BJ (cell line): ENCODE results near the gene SF3B3. TPM values are rescaled to one million over a fixed set of nuclear protein-coding genes. Genes with fewer than 3 reads are reported as not detected.

ENCODE experiments used
- CTCF ChIA-PET: fragments of 350-600 bp; formaldehyde crosslinking; extraction: SDS; loops from one replicate; lab custom pipeline; 2021; ENCODE audit warnings: antibody characterized with exemption, inconsistent platforms; lab: Yijun Ruan, JAX
- POLR2A ChIA-PET: fragments of 300-600 bp; sonication (Branson Sonifier 250); formaldehyde crosslinking; extraction: SDS; loops from one replicate; lab custom pipeline; 2021; ENCODE audit warnings: antibody characterized with exemption; lab: Charles Lee
- DNase-seq: peaks from one replicate; pipeline ENCODE4 v3.0.0-alpha.2; 2011; ENCODE audit warnings: low read depth
- H3K27me3 ChIP-seq: 2 replicates; pipeline ENCODE4 v1.6.0; 2011; ENCODE audit warnings: low read length; ENCODE audit not compliant: control insufficient read depth, insufficient read depth
- H3K36me3 ChIP-seq: 2 replicates; pipeline ENCODE4 v1.5.1; 2011; ENCODE audit warnings: low read length; ENCODE audit not compliant: control insufficient read depth, insufficient read depth
- H3K4me3 ChIP-seq: 2 replicates; pipeline ENCODE4 v1.5.1; 2011; ENCODE audit warnings: low read depth, mild to moderate bottlenecking, control low read depth, low read length
- polyA plus RNA-seq: library from polyadenylated mRNA; depleted of rRNA; stranded (reverse); fragments of >200 nt; gene quantifications from 2 replicates; pipeline ENCODE4 v1.2.3, GENCODE V29; 2011
- TF ChIP-seq, protein P1 (sequence below): IDR thresholded peaks from 2 replicates; pipeline ENCODE4 v1.5.1; 2011; ENCODE audit warnings: low read depth, mild to moderate bottlenecking, control low read depth, inconsistent platforms, low read length, moderate library complexity; ENCODE audit not compliant: insufficient read depth

The SF3B3 gene
- polyA plus RNA-seq, 1 experiment: 89.5 TPM

DNA sequence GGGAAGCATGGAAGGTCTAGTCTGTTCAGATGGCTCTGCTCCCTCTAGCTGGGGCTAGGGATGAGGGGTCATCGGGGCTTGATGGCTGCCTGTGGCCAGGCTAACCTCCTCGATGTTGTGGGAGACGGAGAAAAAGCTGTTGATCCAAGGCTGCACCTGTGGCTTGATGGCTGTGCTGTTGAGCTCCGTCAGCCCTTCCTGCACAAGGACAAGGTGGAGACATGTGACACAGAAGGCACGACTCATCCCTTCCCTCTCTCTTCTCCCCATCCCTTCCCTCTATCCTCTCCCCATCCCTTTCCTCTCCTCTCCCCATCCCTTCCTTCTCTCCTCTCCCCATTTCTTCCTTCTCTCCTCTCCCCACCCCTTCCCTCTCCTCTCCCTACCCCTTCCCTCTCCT lies 41.0 kb upstream of the SF3B3 start:
- no peak for DNase-seq
- POLR2A ChIA-PET: no interaction called here
- CTCF ChIA-PET: no interaction called here

GRCh38 chr16:70483426-70483825 lies 40.2 kb upstream of the SF3B3 start:
- Histone ChIP-seq H3K4me3 (no peak overlapping the region), H3K27me3 (no peaks in the 10 kb centered on the region), H3K36me3 (peaks cover 23% of the 10 kb centered on the region)
- ChIA-PET CTCF (interaction anchor here (0.7 to 1.5 kb wide), 2 partner anchors 8 to 26 kb away, joined by 3 read pairs; no protein-coding TSS in a partner anchor), POLR2A (no interaction called here)
- no peak for DNase-seq
- TF ChIP-seq, protein P1, sequence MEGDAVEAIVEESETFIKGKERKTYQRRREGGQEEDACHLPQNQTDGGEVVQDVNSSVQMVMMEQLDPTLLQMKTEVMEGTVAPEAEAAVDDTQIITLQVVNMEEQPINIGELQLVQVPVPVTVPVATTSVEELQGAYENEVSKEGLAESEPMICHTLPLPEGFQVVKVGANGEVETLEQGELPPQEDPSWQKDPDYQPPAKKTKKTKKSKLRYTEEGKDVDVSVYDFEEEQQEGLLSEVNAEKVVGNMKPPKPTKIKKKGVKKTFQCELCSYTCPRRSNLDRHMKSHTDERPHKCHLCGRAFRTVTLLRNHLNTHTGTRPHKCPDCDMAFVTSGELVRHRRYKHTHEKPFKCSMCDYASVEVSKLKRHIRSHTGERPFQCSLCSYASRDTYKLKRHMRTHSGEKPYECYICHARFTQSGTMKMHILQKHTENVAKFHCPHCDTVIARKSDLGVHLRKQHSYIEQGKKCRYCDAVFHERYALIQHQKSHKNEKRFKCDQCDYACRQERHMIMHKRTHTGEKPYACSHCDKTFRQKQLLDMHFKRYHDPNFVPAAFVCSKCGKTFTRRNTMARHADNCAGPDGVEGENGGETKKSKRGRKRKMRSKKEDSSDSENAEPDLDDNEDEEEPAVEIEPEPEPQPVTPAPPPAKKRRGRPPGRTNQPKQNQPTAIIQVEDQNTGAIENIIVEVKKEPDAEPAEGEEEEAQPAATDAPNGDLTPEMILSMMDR: no peak

More for the DNA sequence above, 41.0 kb upstream of the SF3B3 start:
- TF ChIP-seq, protein P1: no peak
- no peak overlapping the region for H3K4me3 ChIP-seq
- peaks cover 26% of the 10 kb centered on the region for H3K36me3 ChIP-seq
- H3K27me3 ChIP-seq: no peaks in the 10 kb centered on the region

DNA sequence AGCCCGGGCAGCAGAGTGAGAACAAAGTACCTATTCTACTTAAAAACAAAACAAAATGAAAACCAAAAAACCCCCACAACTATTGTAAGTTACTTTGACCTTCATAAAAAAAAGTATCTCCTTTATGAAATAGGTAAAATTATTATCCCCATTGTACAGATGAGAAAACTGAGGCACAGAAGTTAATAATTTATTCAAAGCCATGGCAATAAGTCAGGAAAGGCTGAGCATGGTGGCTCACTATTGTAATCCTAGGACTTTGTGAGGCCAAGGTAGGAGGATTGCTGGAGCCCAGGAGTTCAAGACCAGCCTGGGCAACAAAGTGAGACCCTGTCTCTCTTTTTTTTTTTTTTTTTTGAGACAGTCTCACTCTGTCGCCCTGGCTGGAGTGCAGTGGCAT lies 38.7 kb upstream of the SF3B3 start:
- no peak for DNase-seq
- ChIA-PET CTCF (interaction anchor here (1.2 kb wide), 1 partner anchor 92 kb away, joined by 3 read pairs; no protein-coding TSS in a partner anchor), POLR2A (no interaction called here)
- Histone ChIP-seq H3K4me3 (no peak overlapping the region), H3K27me3 (no peaks in the 10 kb centered on the region), H3K36me3 (peaks cover 18% of the 10 kb centered on the region)
- TF ChIP-seq, protein P1: no peak

- POLR2A ChIA-PET: no interaction called here
- no peaks in the 10 kb centered on the region for H3K27me3 ChIP-seq
These were observed 33.4 kb upstream of the SF3B3 start for GRCh38 chr16:70490261-70490660.

DNA sequence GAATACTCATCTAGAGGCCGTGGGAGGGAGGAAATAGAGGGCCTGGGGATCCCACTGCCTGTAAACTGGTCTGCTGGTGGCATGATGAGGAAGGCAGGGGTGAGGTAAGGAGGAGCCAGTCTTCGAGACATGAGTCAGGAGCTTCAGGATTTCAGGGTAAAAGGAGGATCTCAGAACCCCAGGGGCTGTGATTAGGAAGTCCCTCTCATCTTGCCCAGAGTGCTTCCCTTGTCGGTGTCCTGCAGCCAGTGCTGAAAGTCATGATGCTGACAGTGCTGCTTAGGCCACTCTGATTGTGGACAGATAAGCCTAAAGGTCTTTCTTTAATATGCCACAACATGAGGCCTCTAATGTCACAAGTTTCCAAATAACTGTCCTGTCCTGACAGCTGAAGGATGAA lies 29.8 kb upstream of the SF3B3 start:
- TF ChIP-seq, protein P1: no peak
- no peaks in the 10 kb centered on the region for H3K27me3 ChIP-seq
- H3K4me3 ChIP-seq: no peak overlapping the region
- H3K36me3 ChIP-seq: peaks cover 27% of the 10 kb centered on the region
- CTCF ChIA-PET: interaction anchor here (1.3 kb wide), 1 partner anchor 101 kb away, joined by 4 read pairs; no protein-coding TSS in a partner anchor
- POLR2A ChIA-PET: no interaction called here
- no peak for DNase-seq

More at GRCh38 chr16:70490261-70490660, 33.4 kb upstream of the SF3B3 start:
- TF ChIP-seq, protein P1: no peak
- peaks cover 8% of the 10 kb centered on the region for H3K36me3 ChIP-seq
- no peak overlapping the region for H3K4me3 ChIP-seq
- DNase-seq: no peak
- CTCF ChIA-PET: interaction anchor here (0.7 to 1.3 kb wide), 2 partner anchors 11 to 165 kb away, joined by 3 read pairs; no protein-coding TSS in a partner anchor
